ENCODE measurements around the gene POLR3H.

- TF ChIP-seq CTCF (IDR thresholded peaks at IDR 0.05; ENCODE audit: extremely low read depth in 1 of 2, insufficient read depth in 1 of 2, low read depth in 1 of 2, low read length in 2 of 2) (no peak), EZH2 (IDR thresholded peaks at IDR 0.05; ENCODE audit: borderline replicate concordance, low read depth, low read length, severe bottlenecking) (no peak)
These were observed 52.7 kb downstream of the POLR3H start for GRCh38 chr22:41491374-41492100.

Measured in endothelial cell of umbilical vein (primary cell).